ENCODE results near the gene SUPT20H. TPM values are rescaled to one million over a fixed set of nuclear protein-coding genes. Genes with fewer than 3 reads are reported as not detected.

The SUPT20H gene
- total and polyA plus RNA-seq, 2 experiments from 2014 or later, result 68.7 to 98.2 TPM

- no peaks in the 10 kb centered on the region for H3F3A ChIP-seq (replicated peaks; ENCODE audit: low read depth)
- H3K4me2 ChIP-seq, result no peak overlapping the region
- H3K4me1 ChIP-seq (ENCODE audit: insufficient read depth), result no peaks in the 10 kb centered on the region
- TF ChIP-seq CREB1 (CRISPR knock-in tag; IDR thresholded peaks at IDR 0.05; ENCODE audit: low read depth), result no peak
- no peak for TF ChIP-seq ZNF331 (CRISPR knock-in tag; IDR thresholded peaks at IDR 0.05; ENCODE audit: low read depth)
- no peak for TF ChIP-seq STAT1 (IDR thresholded peaks at IDR 0.05; ENCODE audit: unreplicated experiment)
- TF ChIP-seq JUNB (IDR thresholded peaks at IDR 0.05; ENCODE audit: unreplicated experiment), result no peak
- no peak for TF ChIP-seq NANOG (IDR thresholded peaks at IDR 0.05; ENCODE audit: borderline replicate concordance)
- no peak for TF ChIP-seq POLR2AphosphoS5 (IDR thresholded peaks at IDR 0.05; ENCODE audit: low read depth)
- no peak for TF ChIP-seq EZH2phosphoT487 (IDR thresholded peaks at IDR 0.05; ENCODE audit: unreplicated experiment)
- H4K20me1 ChIP-seq (replicated peaks; ENCODE audit: insufficient read depth), result peaks cover 15% of the 10 kb centered on the region; the same call in 1 of the 2 replicates
- no peak overlapping the region for H3K27ac ChIP-seq (ENCODE audit: low read depth)
- DNase-seq (ENCODE audit: low spot score) (no peak), ATAC-seq (no peak)
- peaks cover 4% of the 10 kb centered on the region for H3K4me1 Mint-ChIP-seq
- no peak overlapping the region for H3K4me3 Mint-ChIP-seq
- H3K36me3 Mint-ChIP-seq (ENCODE audit: low read depth), result peaks cover 55% of the 10 kb centered on the region
- H3K9me2 ChIP-seq (ENCODE audit: insufficient read depth), result no peaks in the 10 kb centered on the region
- no peaks in the 10 kb centered on the region for H3K27me3 Mint-ChIP-seq (ENCODE audit: insufficient read depth, low read depth, poor library complexity)
- H3K36me3 ChIP-seq (ENCODE audit: insufficient read depth), result peaks cover 51% of the 10 kb centered on the region
- H2AFZ ChIP-seq, result no peak overlapping the region
- H3K27me3 ChIP-seq (ENCODE audit: insufficient read depth), result no peaks in the 10 kb centered on the region
- no peaks in the 10 kb centered on the region for H3K9me3 Mint-ChIP-seq
- H3K79me2 ChIP-seq (replicated peaks; ENCODE audit: insufficient read depth), result peaks cover 31% of the 10 kb centered on the region
- H3K27ac Mint-ChIP-seq, result no peak overlapping the region
- no peak overlapping the region for H3K4me3 ChIP-seq
These were observed 67.1 kb downstream of the SUPT20H start for GRCh38 chr13:36992362-36992761.

- H3K4me1 ChIP-seq (ENCODE audit: insufficient read depth), result no peaks in the 10 kb centered on the region
- H3K36me3 ChIP-seq (ENCODE audit: insufficient read depth), result peaks cover 37% of the 10 kb centered on the region; the same call in 1 of the 2 replicates
- no peak for DNase-seq (ENCODE audit: low spot score)
- H3K4me1 Mint-ChIP-seq, result no peaks in the 10 kb centered on the region
- no peak overlapping the region for H3K4me3 Mint-ChIP-seq
- H3K4me3 ChIP-seq, result no peak overlapping the region
- no peaks in the 10 kb centered on the region for H3K79me2 ChIP-seq (replicated peaks; ENCODE audit: insufficient read depth)
- peaks cover 59% of the 10 kb centered on the region for H3K36me3 Mint-ChIP-seq (ENCODE audit: low read depth)
- H3K27ac Mint-ChIP-seq, result no peak overlapping the region
- H3K27me3 Mint-ChIP-seq (ENCODE audit: insufficient read depth, low read depth, poor library complexity), result no peaks in the 10 kb centered on the region
- no peaks in the 10 kb centered on the region for H3K9me3 Mint-ChIP-seq
- H3F3A ChIP-seq (replicated peaks; ENCODE audit: low read depth), result no peaks in the 10 kb centered on the region
- ATAC-seq, result no peak
- no peak overlapping the region for H2AFZ ChIP-seq
- no peak overlapping the region for H3K27ac ChIP-seq (ENCODE audit: low read depth)
- no peaks in the 10 kb centered on the region for H3K27me3 ChIP-seq (ENCODE audit: insufficient read depth)
- H3K4me2 ChIP-seq, result no peak overlapping the region
- H4K20me1 ChIP-seq (replicated peaks; ENCODE audit: insufficient read depth), result no peaks in the 10 kb centered on the region; the same call in 1 of the 2 replicates
- no peaks in the 10 kb centered on the region for H3K9me2 ChIP-seq (ENCODE audit: insufficient read depth)
- TF ChIP-seq JUNB (IDR thresholded peaks at IDR 0.05; ENCODE audit: unreplicated experiment), result no peak
- no peak for TF ChIP-seq STAT1 (IDR thresholded peaks at IDR 0.05; ENCODE audit: unreplicated experiment)
- TF ChIP-seq EZH2phosphoT487 (IDR thresholded peaks at IDR 0.05; ENCODE audit: unreplicated experiment), result no peak
- TF ChIP-seq ETS1 (IDR thresholded peaks at IDR 0.05), result no peak
- TF ChIP-seq EZH2 (IDR thresholded peaks at IDR 0.05; ENCODE audit: low read depth, unreplicated experiment), result no peak
- TF ChIP-seq ZNF114 (CRISPR knock-in tag; IDR thresholded peaks at IDR 0.05), result no peak
- TF ChIP-seq ZNF462 (CRISPR knock-in tag; IDR thresholded peaks at IDR 0.05), result no peak
- no peak for TF ChIP-seq CREB1 (CRISPR knock-in tag; IDR thresholded peaks at IDR 0.05; ENCODE audit: low read depth)
- TF ChIP-seq CTCF (conservative IDR thresholded peaks at IDR 0.05; ENCODE audit: low read depth in 2 of 2), result no peak
- TF ChIP-seq ZNF331 (CRISPR knock-in tag; IDR thresholded peaks at IDR 0.05; ENCODE audit: low read depth), result no peak
- TF ChIP-seq NANOG (IDR thresholded peaks at IDR 0.05; ENCODE audit: borderline replicate concordance), result no peak
These were observed 72.8 kb downstream of the SUPT20H start for GRCh38 chr13:36986462-36987240.
